ENCODE results near the gene MGRN1. TPM values are rescaled to one million over a fixed set of nuclear protein-coding genes. Genes with fewer than 3 reads are reported as not detected.

MGRN1 gene
- total RNA-seq, 2 donors from 2014 or later, result 66.9 to 71.4 TPM

- TF ChIP-seq CTCF (conservative IDR thresholded peaks at IDR 0.05), result no peak
- H3K27me3 ChIP-seq (ENCODE audit: control insufficient read depth, insufficient read depth, low read length, poor library complexity, severe bottlenecking), result no peaks in the 10 kb centered on the region
- no peaks in the 10 kb centered on the region for H3K4me1 ChIP-seq (ENCODE audit: control insufficient read depth, insufficient read depth, low read length)
- peak overlapping the region; percentile 16 for H3K27ac ChIP-seq (ENCODE audit: low read depth, low read length)
- peak; percentile 39 for DNase-seq
- H3K4me3 ChIP-seq (ENCODE audit: low read length), result no peak overlapping the region
- Mint-ChIP-seq H3K4me1 (no peaks in the 10 kb centered on the region), H3K36me3 (ENCODE audit: low read depth) (peaks cover 11% of the 10 kb centered on the region), H3K9me3 (no peaks in the 10 kb centered on the region), H3K4me3 (no peak overlapping the region), H3K27ac (peak overlapping the region; percentile 26), H3K27me3 (ENCODE audit: insufficient read depth) (no peaks in the 10 kb centered on the region)
- no peaks in the 10 kb centered on the region for H3K9me3 ChIP-seq (ENCODE audit: control insufficient read depth, low read length)
- 95 to 96% methylated on average over 24 to 27 of the region's 27 CpGs for WGBS, 2 experiments (ENCODE audit: insufficient coverage in 1 of 2, insufficient read length in 1 of 2)
- peaks cover 18% of the 10 kb centered on the region for H3K36me3 ChIP-seq (ENCODE audit: control insufficient read depth, insufficient read depth, low read length)
- no peak overlapping the region for H3K9ac ChIP-seq (ENCODE audit: extremely low read depth, low read length, poor library complexity, severe bottlenecking)
Observed at GRCh38 chr16:4639899-4640509, 15.4 kb downstream of the MGRN1 start.

GRCh38 chr16:4640572-4641305, 16.1 kb downstream of the MGRN1 start:
- H3K36me3 ChIP-seq (ENCODE audit: control insufficient read depth, insufficient read depth, low read length), result peaks cover 18% of the 10 kb centered on the region
- Mint-ChIP-seq H3K27ac (peak overlapping the region; percentile 44), H3K27me3 (ENCODE audit: insufficient read depth) (no peaks in the 10 kb centered on the region), H3K4me1 (no peaks in the 10 kb centered on the region), H3K36me3 (ENCODE audit: low read depth) (peaks cover 11% of the 10 kb centered on the region), H3K4me3 (no peak overlapping the region), H3K9me3 (no peaks in the 10 kb centered on the region)
- no peak overlapping the region for H3K9ac ChIP-seq (ENCODE audit: extremely low read depth, low read length, poor library complexity, severe bottlenecking)
- no peak overlapping the region for H3K4me3 ChIP-seq (ENCODE audit: low read length)
- no peaks in the 10 kb centered on the region for H3K4me1 ChIP-seq (ENCODE audit: control insufficient read depth, insufficient read depth, low read length)
- no peaks in the 10 kb centered on the region for H3K27me3 ChIP-seq (ENCODE audit: control insufficient read depth, insufficient read depth, low read length, poor library complexity, severe bottlenecking)
- TF ChIP-seq CTCF (conservative IDR thresholded peaks at IDR 0.05), result no peak
- H3K27ac ChIP-seq (ENCODE audit: low read depth, low read length), result no peak overlapping the region
- H3K9me3 ChIP-seq (ENCODE audit: control insufficient read depth, low read length), result no peaks in the 10 kb centered on the region
- DNase-seq, result peak; percentile 39
- 95 to 100% methylated on average over 4 to 19 of the region's 19 CpGs for WGBS, 2 experiments (ENCODE audit: insufficient coverage in 1 of 2, insufficient read length in 1 of 2)

GRCh38 chr16:4641306-4641687, 16.7 kb downstream of the MGRN1 start:
- Histone ChIP-seq H3K4me1 (ENCODE audit: control insufficient read depth, insufficient read depth, low read length) (no peaks in the 10 kb centered on the region), H3K27ac (ENCODE audit: low read depth, low read length) (no peak overlapping the region), H3K36me3 (ENCODE audit: control insufficient read depth, insufficient read depth, low read length) (peaks cover 18% of the 10 kb centered on the region), H3K9me3 (ENCODE audit: control insufficient read depth, low read length) (no peaks in the 10 kb centered on the region), H3K27me3 (ENCODE audit: control insufficient read depth, insufficient read depth, low read length, poor library complexity, severe bottlenecking) (no peaks in the 10 kb centered on the region), H3K9ac (ENCODE audit: extremely low read depth, low read length, poor library complexity, severe bottlenecking) (no peak overlapping the region), H3K4me3 (ENCODE audit: low read length) (no peak overlapping the region)
- peaks cover 9% of the 10 kb centered on the region for H3K36me3 Mint-ChIP-seq (ENCODE audit: low read depth)
- no peak for TF ChIP-seq CTCF (conservative IDR thresholded peaks at IDR 0.05)
- WGBS, 2 experiments (ENCODE audit: insufficient coverage in 1 of 2, insufficient read length in 1 of 2), result 98 to 99% methylated on average over 4 to 5 of the region's 5 CpGs
- H3K4me3 Mint-ChIP-seq, result no peak overlapping the region
- H3K9me3 Mint-ChIP-seq, result no peaks in the 10 kb centered on the region
- H3K27me3 Mint-ChIP-seq (ENCODE audit: insufficient read depth), result no peaks in the 10 kb centered on the region
- no peak for DNase-seq
- H3K4me1 Mint-ChIP-seq, result no peaks in the 10 kb centered on the region
- peak overlapping the region; percentile 44 for H3K27ac Mint-ChIP-seq
